ENCODE measurements around the gene ITGB8.
"Not testable (repeated sequence)": the region's sequence is repeated elsewhere in the genome, so short reads cannot be mapped to it uniquely, and the experiment has no call there.

ITGB8 gene

DNA sequence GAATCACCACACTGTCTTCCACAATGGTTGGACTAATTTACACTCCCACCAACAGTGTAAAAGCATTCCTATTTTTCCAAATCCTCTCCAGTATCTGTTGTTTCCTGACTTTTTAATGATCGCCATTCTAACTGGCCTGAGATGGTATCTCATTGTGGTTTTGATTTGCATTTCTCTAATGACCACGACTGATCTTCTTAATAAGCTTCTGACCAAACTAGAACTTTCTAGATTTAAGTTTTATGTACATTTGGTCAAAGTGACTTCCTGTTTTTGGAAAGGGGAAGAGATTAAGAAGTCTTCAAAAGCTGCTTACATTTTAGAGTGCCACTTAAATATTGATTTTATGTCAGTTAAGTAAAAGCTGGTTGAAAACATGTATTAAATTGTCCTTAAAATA is 58.5 kb downstream of the ITGB8 start:
- DNase-seq: not testable (repeated sequence)

DNA sequence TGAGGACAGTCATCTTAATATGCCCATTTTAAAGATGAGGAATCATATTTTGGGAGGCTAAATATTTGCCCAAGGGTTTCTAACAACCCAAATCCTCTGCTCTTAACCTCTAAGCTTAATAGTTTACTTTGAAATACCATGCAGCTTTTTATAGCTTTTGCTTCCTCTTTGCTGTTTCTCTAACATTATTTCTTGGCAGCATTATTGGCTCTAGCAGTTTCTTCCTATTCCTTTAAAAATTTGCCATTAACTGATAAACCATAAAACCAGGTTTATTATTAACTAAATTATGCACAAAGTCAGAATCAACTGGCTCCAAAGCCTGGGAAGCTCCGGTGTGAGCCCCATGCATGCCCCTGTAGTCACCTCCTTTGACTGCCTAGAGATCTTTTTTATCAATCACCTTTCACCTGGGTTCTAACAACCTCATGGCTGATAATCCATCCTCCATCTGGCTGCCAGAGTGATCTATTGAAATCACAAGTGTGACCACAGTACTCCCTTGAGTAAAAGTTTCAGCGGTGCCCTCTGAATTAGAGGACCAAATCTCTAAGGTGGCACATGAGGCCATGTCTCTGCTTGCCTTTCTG is 62.4 kb downstream of the ITGB8 start:
- DNase-seq: no peak

- DNase-seq: no peak
Measured at GRCh38 chr7:20393616-20394015, 62.9 kb downstream of the ITGB8 start.

- DNase-seq: no peak
Measured at GRCh38 chr7:20394284-20394683, 63.6 kb downstream of the ITGB8 start.

DNA sequence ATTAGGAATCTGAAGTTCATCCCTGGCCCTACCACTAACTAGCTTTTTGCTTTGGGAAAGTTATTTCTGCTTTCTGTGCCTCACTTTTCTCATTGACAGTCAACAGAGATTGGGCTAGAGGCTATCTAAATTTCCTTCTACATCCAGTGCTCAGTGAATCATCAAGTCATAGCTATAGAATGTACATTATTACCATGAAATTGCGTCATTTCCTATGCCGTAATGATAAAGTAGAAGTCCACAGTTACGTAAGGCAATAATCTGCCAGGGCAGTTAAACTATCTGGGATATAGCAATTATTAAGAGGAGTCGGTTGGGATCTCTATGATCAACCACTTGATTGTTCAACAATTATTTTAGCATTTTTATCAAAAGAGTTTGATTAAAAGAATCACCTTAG is 64.4 kb downstream of the ITGB8 start:
- no peak for DNase-seq

GRCh38 chr7:20395511-20395910 is 64.8 kb downstream of the ITGB8 start:
- no peak for DNase-seq

GRCh38 chr7:20399521-20399920 is 68.8 kb downstream of the ITGB8 start:
- no peak for DNase-seq

- no peak for DNase-seq
Measured at GRCh38 chr7:20401861-20402746, 71.4 kb downstream of the ITGB8 start.

DNA sequence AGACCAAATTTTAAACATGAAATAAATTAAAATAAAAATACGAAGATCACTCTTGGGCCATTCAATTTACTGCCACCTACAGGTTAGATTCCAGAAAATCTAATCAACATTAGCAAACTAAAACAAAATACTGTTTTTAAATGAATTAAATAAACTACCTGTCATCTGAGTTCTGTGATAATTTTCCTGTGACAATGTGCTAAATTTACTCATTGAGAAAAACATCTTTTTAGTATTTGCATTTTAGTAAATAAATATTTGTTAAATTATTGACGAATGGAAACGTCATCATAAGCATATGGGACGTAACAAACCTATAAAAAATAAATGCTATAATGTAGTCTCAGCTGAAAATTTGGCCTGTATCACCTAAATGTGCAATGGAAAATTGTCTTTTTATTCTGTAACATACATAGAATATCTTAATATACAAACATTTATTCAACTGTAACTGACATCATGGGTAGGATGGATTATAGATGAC is 72.1 kb downstream of the ITGB8 start:
- no peak for DNase-seq

GRCh38 chr7:20403331-20403730 is 72.6 kb downstream of the ITGB8 start:
- DNase-seq: no peak

DNA sequence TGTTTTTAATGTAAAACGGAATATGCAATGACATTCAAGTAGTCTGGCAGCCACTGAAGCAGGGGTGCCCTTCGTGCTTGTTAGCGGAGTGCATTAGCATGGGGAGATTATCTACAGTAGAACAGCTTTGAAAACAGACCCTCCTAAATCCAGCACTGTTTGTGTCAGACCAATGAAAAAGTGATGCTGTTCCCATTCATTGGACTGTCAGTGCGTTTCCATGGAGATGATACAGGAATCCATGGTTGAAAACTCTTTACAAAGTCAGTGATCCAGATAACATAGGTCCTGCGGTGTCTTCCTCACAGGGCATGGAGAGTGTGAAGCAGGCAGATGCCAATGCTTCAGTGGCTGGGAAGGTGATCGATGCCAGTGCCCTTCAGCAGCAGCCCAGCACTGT is 73.6 kb downstream of the ITGB8 start:
- no peak for DNase-seq

DNA sequence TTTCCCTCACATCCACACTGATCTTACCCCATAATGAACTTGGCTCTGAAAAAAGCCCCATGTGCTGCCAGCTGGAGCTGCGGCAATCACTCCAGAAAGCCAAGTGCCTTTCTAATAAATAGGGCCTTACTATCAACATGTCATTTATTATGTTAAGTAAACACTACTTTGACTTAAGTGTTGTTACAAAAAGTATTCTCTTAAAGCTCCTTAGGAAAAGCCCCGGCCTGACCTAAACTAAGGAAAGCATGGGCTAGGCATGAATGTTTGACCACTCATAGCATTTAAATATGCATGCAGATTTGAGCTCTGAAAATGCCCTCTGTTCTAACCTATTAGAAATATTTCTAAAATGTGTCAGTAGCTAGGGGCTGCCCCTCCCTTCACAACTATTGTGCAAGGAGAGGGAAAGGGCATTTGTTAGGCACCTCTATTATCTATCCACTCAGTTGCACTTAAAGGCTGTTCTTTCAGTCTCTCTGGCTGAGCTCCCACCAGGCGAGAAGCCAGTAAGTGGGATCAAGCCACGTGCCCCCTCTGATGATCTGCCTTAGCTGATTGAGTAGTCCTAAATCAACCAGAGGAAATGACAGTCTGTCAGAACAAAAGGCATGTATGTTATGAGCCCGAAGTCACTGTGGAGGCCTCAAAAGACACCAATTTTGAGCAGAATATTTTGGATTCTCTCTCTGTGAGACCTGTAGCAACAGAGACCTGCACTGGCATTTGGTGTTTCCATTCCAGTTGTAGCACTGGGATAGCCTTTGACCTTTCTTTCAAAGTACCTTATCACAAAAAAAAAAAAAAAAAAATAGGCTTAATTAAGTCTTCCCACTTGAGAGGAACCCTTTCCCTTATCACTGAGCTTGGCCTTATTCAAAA is 77.1 kb downstream of the ITGB8 start:
- DNase-seq: peak; percentile 96

DNA sequence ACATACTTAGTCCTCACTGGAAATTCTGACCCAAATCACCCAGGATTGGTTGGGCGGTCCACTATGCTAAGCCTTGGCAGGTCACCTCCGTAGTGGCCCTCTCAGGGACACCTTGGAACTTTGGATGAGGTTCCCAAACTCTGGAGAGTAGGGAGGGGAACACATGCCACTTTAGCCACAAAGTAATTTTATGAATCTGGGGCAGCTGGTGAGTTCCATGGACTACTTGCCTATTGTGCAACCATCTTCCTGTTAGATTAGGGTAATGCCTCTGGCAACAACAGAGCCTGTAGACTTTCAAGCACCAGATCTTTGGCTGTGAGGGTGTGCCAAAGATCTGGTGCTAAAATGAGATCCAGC is 77.7 kb downstream of the ITGB8 start:
- peak; percentile 24 for DNase-seq

GRCh38 chr7:20409961-20410360 is 79.3 kb downstream of the ITGB8 start:
- no peak for DNase-seq

DNA sequence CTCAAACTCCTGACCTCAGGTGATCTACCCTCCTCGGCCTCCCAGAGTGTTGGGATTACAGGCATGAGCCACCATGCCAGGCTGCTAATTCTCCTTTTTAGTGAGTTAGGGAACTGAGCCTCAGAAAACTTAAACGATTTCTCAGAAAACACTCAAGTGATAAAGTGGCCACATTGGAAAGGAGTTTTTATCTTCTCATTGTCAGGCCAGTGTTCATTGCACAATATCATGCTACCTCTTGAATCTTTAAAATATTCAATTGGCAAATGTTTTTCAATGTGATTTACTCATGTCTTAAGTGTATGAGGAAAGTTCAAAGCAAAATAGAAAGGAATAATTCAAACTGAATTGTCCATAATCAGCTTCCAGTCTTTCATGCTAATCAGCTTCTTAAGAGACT is 80.7 kb downstream of the ITGB8 start:
- DNase-seq: no peak

GRCh38 chr7:20412032-20412431 is 81.3 kb downstream of the ITGB8 start:
- DNase-seq: no peak

DNA sequence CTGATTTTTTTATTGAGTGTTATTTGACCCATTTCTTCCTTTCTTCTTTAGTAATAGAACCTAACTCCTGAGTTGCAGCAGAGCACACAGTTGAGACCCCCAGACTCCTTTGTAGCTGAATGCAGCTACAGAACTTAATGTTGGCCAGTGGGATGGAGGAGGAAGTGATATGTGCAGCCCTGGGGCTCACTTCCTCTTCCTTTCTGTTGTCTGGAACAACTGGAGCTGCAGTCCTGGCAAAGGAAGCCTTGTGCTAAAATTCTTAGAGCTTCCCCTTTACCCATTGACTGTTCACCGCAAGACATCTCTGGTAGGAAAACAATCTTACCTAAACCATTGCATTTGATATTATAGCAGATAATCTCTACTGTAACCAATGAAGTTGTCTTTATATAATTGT is 86.6 kb downstream of the ITGB8 start:
- no peak for DNase-seq

- no peak for DNase-seq
Measured at GRCh38 chr7:20417675-20418382, 87.1 kb downstream of the ITGB8 start.

- no peak for DNase-seq
Measured at GRCh38 chr7:20424500-20424899, 93.8 kb downstream of the ITGB8 start.

GRCh38 chr7:20430664-20431063 is 100.0 kb downstream of the ITGB8 start:
- no peak for DNase-seq

DNA sequence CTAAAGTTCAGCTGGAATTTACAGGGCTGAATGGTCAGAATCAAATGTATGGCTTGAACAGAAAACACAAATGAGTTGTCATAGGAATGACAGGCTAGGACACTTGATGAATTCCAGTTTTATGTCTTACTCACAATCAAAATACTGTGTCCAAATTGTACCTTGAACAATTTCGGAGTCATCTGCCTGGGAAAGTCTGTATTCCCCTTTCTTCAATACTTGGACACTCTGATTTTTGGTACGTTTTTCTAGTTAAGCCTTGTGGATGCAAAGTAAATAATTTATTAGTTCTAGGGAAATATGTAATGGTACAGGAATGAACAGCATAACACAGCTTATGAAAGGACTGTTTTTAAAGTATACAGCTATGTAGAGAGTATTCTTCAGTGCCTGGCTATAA is 100.4 kb downstream of the ITGB8 start:
- DNase-seq: no peak

DNA sequence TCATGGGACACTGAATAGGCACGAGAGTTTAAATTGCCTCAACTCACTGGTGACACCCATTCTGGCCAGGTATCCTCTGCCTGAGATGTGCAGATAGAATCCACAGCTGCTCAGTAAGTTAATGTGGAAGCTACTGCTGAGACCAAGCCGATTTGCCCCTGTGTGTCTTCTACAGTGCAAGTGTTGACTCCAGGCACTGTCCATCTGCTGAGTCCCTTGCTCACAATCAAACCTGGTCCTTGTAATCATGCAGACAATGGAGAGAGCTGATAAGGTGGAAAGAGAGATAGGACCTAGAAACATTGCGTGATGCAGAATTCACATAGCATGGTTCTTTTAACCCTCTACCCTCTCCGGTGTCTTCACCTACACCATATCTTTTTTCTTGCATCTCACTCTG is 101.4 kb downstream of the ITGB8 start:
- DNase-seq: no peak

GRCh38 chr7:20435305-20435704 is 104.6 kb downstream of the ITGB8 start:
- DNase-seq: no peak
